HTERT RPE-1 (cell line): ENCODE results near the gene MYLK.
"Not testable (repeated sequence)": the region's sequence is repeated elsewhere in the genome, so short reads cannot be mapped to it uniquely, and the experiment has no call there.

ENCODE experiments used
- in situ Hi-C: fragments of 300-500 bp; cut with MboI; formaldehyde crosslinking; loops from 4 replicates; pipeline ENCODE4 v1.14.3; 2020; ENCODE audit warnings: low sequenced_read_pairs

MYLK gene

GRCh38 chr3:123633530-123633929 is 250.6 kb downstream of the MYLK start:
- in situ Hi-C loops: no loop called here

DNA sequence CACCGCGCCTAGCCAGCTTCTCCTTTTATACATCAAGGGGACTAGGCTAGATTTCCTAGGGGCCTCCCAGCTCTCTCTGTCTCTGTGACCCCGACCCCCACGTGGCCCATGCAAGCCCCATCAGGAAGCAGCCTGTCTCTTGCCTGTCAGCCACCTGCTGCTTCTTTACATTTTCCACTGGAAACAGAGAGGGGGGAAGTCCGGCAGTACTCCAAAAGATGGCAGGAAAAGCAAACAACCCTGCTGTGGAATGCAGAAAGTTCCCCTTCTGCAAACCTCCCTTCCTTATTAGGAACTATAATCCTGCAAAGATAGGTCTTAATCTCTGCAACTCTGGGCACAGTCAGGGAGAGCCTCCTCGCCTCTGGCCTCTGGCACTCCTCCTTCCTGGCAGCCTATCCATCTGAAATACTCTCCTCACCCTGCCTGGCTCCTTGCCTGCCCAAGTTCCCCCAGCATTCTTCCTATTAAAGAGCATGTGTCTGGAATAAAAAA is 251.9 kb downstream of the MYLK start:
- in situ Hi-C loops: no loop called here

- in situ Hi-C loops: no loop called here
Observed at GRCh38 chr3:123629747-123630047, 254.4 kb downstream of the MYLK start.

DNA sequence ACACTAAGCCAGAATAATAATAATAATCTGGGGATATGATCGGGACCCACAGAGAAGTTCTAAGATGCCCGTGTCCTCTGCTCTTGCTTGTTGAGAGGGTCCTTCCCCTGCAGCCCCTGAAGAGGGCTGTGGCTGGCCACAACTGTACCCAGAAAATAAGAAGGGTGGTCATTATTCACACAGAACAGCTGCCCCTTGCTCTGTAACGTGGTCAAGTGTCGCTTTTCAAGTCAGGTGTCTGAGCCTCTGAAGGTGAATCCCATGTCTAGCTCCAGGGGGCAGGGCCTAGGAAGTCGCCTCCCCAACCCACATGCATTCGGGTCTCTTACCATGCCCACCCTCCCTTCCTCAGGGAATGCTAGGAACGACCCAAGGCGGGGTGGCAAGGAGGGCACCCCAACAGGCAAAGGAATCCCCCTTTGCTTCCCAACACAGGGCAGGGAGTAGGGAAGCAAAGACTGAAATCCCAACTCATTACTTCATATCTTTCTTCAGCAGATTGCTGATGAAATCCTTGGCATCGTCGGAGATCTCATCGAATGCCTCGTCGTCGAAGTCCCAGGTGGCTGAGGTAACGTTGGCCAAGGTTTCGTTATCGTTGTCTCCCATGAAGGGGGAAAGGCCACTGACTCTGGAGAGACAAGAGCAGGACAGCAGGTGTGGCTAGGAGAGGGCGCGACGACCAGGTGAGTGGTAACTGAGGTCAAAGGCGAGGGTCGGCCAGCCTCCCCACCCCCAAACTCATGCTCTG is 255.0 kb downstream of the MYLK start:
- in situ Hi-C loops: no loop called here

DNA sequence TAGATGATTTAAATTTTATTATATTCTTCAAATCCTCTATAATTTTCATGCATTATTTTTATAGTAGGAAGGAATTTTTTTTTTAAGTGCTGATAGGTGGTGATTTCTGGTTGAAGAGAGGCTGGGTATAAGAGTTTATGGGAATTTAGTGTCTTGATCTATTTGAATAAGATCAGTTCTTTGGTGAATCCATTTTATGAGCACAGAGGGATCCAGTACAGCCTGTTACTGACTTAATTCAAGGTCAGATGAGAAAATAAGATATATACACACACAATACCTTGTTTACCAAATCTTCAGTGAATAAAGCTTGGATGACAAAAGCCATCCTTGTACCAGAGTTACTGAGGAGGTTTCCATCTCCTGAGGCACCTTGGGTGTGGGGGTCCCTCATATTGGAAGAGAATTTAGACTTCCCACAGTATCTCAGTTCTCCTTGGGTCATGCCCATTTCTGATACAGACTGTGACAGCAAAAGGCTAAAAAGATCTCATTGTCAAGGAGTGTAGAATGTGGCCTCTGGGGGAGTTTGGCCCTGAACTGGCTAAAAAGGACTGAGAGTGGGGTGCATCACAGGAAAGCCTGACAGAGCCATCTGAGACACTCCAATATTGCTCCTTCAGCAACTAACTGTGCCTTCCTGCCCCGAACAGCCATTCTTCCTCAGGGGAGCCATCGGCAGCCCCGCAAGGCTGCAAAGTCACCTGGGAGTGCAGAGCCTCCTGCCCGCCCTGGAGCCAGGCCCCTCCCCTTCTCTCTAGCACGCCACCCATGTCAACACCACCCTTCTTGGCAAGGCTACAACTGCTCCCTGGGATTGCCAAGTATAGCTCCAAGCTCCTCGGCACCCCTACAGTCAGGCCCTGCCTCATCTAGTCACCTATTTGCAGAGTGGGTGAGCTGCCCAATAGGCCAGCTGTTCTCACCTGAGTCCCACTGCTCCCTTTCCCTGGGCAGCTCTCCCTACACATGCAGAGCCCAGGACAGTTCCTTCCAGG is 256.2 kb downstream of the MYLK start:
- in situ Hi-C loops: no loop called here

- in situ Hi-C loops: no loop called here
Observed at GRCh38 chr3:123626881-123627280, 257.3 kb downstream of the MYLK start.

- in situ Hi-C loops: no loop called here
Observed at GRCh38 chr3:123624302-123624701, 259.8 kb downstream of the MYLK start.

- in situ Hi-C loops: no loop called here
Observed at GRCh38 chr3:123623346-123623880, 260.7 kb downstream of the MYLK start.

GRCh38 chr3:123622766-123623165 is 261.4 kb downstream of the MYLK start:
- in situ Hi-C loops: no loop called here

- in situ Hi-C loops: no loop called here
Observed at GRCh38 chr3:123621850-123622189, 262.3 kb downstream of the MYLK start.

DNA sequence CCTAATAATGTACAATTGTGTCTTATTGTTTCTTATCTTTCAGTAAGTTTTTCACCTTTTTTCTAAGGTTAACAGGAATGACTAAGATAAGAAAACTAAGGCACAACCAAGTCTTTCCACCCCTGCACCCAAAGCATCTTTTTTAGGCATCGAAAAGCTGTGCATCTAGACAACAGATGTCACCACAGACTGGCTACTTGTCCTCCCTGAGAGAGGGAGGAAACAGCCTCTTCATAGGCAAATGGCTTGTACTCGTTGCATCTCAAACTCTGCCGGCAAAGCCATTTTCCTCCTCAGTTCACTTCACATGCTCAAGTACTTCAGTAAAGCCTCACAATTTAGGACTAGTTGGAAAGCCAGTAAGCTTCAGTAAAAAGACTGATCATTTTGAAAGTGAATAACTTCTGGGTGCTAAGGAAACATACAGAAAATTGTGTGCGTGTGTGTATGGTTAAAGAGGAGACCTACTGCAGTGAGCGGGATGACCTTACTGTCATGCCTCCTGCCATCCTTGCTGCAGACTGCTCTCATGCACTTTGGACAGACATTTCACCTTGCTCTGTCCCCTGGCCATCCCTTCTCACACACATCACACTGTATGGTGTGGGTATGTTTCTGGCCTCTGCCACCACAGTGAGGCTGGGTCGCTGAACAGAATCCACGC is 262.8 kb downstream of the MYLK start:
- in situ Hi-C loops: no loop called here

DNA sequence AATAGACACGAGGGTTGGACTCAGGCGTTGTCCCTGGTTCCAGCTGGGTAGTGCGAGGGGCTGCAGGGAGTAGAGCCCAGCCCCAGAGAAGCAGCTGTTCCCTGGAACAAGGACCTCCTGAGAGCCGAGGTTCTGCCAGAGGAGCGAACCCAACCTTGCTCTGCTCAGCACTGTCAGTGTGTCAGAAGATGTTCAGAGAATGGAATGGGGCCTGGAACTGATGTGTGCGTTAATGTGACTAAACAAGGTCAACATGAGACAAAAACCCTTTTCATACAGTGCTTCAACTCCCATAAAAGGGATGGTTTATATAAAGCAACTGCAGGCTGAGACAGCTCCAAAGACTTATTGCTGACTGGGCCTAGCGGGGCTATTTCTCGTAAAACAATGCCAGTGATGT is 263.8 kb downstream of the MYLK start:
- in situ Hi-C loops: no loop called here

GRCh38 chr3:123618768-123619484 is 265.2 kb downstream of the MYLK start:
- in situ Hi-C loops: no loop called here

DNA sequence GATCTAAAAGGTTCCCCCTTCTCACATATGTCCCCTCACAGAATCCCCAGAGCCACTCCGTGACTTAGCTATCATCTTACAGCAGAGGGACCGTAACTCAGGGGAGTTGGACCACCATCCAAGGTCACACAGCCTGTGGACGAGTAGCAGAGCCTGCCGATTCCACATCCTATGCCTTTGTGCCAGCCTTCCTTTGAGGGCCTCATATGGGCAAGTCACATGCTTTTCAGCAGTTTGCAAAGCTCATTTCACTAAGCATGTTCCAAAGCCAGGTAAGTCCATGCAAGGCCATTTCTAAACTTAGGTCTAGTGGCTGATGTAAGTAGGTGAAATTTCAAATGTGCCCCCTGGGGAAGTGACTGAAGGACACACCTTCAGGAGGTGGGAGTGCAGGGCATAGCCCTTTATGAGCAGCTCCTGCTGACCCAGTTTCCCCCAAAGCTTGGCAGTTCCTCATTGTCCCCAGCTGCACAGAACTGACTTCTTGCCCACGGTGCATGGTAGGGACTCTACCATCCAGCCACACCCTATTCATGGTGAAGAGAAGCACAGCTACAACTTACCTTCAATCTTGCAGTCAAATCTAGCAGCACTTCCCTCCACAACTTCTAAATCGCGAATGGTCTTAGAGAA is 265.9 kb downstream of the MYLK start:
- in situ Hi-C loops: no loop called here

- in situ Hi-C loops: no loop called here
Observed at GRCh38 chr3:123616593-123616992, 267.5 kb downstream of the MYLK start.

GRCh38 chr3:123613543-123613942 is 270.6 kb downstream of the MYLK start:
- in situ Hi-C loops: no loop called here

DNA sequence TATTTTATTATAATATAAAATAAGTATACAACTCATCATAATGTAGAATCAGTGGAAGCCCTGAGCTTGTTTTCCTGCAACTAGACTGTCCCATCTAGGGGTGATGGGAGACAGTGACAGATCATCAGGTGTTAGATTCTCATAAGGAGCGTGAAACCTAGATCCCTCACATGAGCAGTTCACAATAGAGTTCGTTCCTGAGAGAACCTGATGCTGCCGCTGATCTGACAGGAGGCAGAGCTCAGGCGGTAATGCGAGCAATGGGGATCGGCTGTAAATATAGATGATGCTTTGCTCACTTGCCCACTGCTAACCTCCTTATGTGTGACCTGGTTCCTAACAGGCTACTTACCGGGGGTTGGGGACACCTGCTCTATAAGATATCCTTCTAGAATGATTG is 272.5 kb downstream of the MYLK start:
- in situ Hi-C loops: not testable (repeated sequence)

DNA sequence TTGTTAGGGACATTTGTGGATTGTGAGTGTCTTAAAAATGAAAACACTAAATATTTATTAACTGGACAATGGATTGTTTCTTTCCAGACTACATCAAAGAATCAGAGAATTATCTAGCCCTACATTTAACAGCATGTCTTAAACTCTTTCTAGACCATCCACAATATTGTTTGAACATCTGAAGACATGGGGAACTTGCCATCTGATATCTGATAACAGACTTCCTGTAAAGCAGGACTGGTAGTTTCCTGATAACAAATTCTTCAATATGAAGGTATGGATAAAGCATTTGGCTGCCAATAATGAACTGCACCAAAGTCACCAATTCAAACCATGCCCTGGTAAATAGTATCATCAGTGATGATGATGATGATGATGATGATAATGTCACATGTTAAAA is 273.1 kb downstream of the MYLK start:
- in situ Hi-C loops: no loop called here

- in situ Hi-C loops: no loop called here
Observed at GRCh38 chr3:123610331-123610730, 273.8 kb downstream of the MYLK start.

DNA sequence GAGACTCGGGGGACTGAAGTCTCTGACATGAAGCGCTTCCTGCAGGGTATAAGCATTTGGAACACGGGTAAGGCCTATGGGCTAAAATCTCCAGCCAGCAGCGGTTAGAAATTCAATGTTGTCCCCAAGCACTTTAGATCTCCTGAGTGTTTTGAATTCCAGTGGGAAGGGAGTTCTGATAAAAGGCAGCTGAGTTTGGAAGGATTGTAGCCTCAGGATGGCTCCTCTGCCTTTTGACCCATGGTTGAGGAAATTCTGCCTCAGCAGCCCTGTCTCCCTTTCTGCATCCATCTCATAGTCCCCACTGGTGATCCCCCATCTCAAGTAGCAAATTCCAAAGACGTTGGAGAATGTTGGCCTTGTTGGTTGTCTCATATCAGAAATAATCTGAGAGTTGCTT is 275.1 kb downstream of the MYLK start:
- in situ Hi-C loops: no loop called here
